ENCODE data around the gene DMD. TPM values are rescaled to one million over a fixed set of nuclear protein-coding genes. Genes with fewer than 3 reads are reported as not detected.

The DMD gene
- total RNA-seq, 1 donor = 32.4 TPM

DNA sequence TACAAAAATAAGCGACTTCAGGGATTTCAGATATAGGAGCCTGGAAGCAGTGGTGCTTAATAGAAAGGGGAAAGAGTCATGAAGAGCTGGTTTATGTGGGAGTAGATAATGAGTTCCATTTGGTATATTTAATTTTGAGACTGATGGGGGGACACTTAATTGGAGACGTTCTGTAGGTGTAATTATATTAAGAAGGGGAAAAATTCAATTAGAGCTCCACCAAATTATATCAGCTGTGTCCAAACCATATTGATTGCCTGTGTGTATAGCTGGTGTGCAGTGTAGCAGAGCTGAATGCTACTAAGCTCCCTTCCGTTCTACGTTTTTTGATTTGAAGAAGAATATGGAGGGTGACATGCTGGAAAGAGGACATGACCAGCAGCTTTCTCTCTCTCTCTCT is 282.3 kb downstream of the DMD start:
- no peak for DNase-seq (ENCODE audit: low read depth)
- no peak overlapping the region for H3K4me3 ChIP-seq (ENCODE audit: low read depth, low read length)
- TF ChIP-seq, protein P1, sequence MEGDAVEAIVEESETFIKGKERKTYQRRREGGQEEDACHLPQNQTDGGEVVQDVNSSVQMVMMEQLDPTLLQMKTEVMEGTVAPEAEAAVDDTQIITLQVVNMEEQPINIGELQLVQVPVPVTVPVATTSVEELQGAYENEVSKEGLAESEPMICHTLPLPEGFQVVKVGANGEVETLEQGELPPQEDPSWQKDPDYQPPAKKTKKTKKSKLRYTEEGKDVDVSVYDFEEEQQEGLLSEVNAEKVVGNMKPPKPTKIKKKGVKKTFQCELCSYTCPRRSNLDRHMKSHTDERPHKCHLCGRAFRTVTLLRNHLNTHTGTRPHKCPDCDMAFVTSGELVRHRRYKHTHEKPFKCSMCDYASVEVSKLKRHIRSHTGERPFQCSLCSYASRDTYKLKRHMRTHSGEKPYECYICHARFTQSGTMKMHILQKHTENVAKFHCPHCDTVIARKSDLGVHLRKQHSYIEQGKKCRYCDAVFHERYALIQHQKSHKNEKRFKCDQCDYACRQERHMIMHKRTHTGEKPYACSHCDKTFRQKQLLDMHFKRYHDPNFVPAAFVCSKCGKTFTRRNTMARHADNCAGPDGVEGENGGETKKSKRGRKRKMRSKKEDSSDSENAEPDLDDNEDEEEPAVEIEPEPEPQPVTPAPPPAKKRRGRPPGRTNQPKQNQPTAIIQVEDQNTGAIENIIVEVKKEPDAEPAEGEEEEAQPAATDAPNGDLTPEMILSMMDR (IDR thresholded peaks at IDR 0.05; ENCODE audit: insufficient read depth, low read depth, low read length) = no peak

DNA sequence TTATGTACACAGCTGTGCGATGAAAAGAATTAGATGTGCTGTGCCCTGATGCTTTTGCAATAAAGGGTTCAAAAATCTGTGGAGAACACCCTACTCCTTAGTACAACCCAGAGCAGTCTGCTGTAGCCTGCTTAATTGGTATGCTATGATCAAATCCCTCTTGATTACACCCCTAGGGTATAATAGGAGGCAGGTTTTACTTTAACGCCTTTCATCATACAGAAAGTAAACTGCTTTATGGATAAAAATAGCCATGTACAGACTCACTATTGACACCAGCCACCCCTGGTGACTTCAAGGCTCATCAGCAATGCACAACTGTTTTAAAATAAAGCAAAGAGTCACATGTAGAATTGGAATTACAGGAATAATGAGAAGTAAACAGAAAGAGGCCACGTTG is 315.3 kb downstream of the DMD start:
- no peak for DNase-seq (ENCODE audit: low read depth)
- no peak overlapping the region for H3K4me3 ChIP-seq (ENCODE audit: low read depth, low read length)
- TF ChIP-seq, protein P1 (IDR thresholded peaks at IDR 0.05; ENCODE audit: insufficient read depth, low read depth, low read length) = no peak

DNA sequence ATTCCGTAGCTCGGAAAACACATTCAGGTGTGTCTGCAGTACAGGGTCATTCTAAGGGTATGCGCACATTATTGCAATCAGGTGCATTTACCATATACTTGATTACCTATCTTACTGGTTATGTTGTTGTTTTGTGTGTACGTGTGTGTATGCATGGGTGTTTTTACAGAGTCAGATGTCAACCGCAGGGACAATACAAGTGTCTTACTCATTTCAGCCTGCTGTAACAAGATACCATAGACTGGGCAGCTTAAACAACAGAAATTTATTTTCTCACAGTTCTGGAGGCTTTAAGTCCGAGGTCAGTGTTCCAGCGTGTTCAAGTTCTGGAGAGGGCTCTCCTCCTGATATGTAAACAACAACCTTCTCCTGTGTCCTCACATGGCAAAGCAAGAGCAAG is 316.7 kb downstream of the DMD start:
- no peak for DNase-seq (ENCODE audit: low read depth)
- no peak overlapping the region for H3K4me3 ChIP-seq (ENCODE audit: low read depth, low read length)
- TF ChIP-seq, protein P1 (IDR thresholded peaks at IDR 0.05; ENCODE audit: insufficient read depth, low read depth, low read length) = no peak

DNA sequence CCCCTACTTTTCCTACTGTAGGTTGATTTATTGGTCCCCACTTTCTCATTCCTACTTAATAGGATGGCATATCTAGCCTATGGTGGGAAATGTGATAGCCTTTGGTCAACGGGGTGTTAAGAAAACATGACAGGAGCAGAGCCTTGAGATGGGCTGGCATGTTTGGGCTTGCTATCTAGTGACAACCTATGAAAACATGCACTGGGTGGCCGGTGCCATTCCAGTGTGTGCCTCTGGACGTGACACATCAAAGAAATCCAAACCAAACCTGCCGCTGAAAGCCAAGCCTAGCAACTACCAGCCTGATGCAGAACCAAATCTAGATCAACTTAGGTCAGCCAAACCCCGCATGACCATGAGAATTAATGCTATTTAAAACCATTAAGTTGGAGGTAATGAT is 317.6 kb downstream of the DMD start:
- TF ChIP-seq, protein P1 (IDR thresholded peaks at IDR 0.05; ENCODE audit: insufficient read depth, low read depth, low read length) = no peak
- DNase-seq (ENCODE audit: low read depth) = no peak
- H3K4me3 ChIP-seq (ENCODE audit: low read depth, low read length) = no peak overlapping the region

DNA sequence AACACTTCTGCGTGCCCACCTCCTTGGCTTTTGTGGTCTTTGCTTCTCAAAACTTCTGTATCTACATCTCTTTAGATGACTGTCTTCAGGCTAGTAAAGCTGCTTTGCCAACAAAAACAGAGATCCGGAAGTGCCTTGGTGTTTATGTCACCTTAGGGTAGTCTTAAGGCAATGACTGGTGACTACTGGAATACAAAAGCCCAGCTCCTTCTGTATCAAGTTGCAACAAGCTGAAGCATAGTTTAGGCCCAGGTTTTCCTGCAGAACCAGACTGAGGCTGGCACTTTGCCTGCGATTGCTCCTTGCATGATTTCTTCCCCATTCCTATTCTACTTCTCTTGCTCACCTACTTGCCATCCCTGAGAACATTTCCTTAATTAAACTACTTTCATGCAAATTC is 333.8 kb downstream of the DMD start:
- H3K4me3 ChIP-seq (ENCODE audit: low read depth, low read length) = no peak overlapping the region
- DNase-seq (ENCODE audit: low read depth) = no peak
- TF ChIP-seq, protein P1 (IDR thresholded peaks at IDR 0.05; ENCODE audit: insufficient read depth, low read depth, low read length) = no peak

DNA sequence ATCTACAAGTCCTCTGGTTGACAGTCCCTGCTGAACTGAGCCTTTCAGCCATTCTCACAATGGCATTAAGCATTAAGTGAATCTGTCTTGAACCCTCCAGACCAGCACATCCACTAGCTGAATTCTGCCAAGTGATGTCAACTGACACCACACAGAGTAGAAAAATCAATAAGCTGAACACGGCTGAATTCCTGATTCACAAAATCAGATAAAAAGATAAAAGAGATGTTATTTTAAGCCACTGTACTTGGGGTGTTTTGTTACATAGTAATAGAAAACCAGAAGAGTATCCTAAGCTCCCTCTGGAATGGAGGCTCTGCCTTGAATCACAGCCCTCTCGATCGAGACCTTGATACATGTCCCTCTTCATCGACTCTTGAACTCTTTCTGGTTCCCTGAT is 336.5 kb downstream of the DMD start:
- no peak overlapping the region for H3K4me3 ChIP-seq (ENCODE audit: low read depth, low read length)
- DNase-seq (ENCODE audit: low read depth) = no peak
- TF ChIP-seq, protein P1 (IDR thresholded peaks at IDR 0.05; ENCODE audit: insufficient read depth, low read depth, low read length) = no peak

DNA sequence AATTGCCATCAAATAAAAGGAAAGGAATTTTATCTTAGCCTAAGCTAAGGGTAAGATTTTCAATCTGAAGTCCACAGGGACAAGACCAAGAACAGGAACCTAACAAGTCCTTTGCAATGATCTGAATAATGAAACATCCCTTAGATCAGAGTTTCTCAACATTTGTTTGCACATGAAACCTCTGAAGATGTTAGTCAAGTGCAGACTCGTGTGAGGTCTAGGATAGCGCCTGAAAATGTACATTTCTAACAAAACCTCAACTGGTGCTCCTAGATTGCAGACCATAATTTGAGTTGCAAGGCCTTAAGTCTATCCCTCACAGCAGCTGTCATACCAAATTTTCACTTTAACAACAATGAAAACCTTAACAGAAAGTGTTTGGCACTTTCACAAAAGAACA is 337.6 kb downstream of the DMD start:
- H3K4me3 ChIP-seq (ENCODE audit: low read depth, low read length) = no peak overlapping the region
- DNase-seq (ENCODE audit: low read depth) = no peak
- TF ChIP-seq, protein P1 (IDR thresholded peaks at IDR 0.05; ENCODE audit: insufficient read depth, low read depth, low read length) = no peak
